ENCODE data around the gene RBFA.

RBFA gene

GRCh38 chr18:80033181-80034067 lies 810 bp upstream of the RBFA start:
- DNase-seq: peak; percentile 97

GRCh38 chr18:80034852-80035406 lies 695 bp downstream of the RBFA start:
- no peak for DNase-seq

- DNase-seq: no peak
Measured at GRCh38 chr18:80035997-80036396, 1.8 kb downstream of the RBFA start.

- no peak for DNase-seq
Measured at GRCh38 chr18:80037300-80037699, 3.1 kb downstream of the RBFA start.

GRCh38 chr18:80037869-80038630 lies 3.8 kb downstream of the RBFA start:
- DNase-seq: peak; percentile 13

- DNase-seq: no peak
Measured at GRCh38 chr18:80040515-80040914, 6.3 kb downstream of the RBFA start.

- DNase-seq: no peak
Measured at GRCh38 chr18:80041424-80041823, 7.2 kb downstream of the RBFA start.

GRCh38 chr18:80042785-80043184 lies 8.6 kb downstream of the RBFA start:
- no peak for DNase-seq

GRCh38 chr18:80044072-80044471 lies 9.8 kb downstream of the RBFA start:
- DNase-seq: no peak

GRCh38 chr18:80046011-80046410 lies 11.8 kb downstream of the RBFA start:
- no peak for DNase-seq

- no peak for DNase-seq
Measured at GRCh38 chr18:80046431-80046830, 12.2 kb downstream of the RBFA start.

GRCh38 chr18:80046961-80047541 lies 12.8 kb downstream of the RBFA start:
- DNase-seq: no peak

GRCh38 chr18:80050797-80051196 lies 16.6 kb downstream of the RBFA start:
- no peak for DNase-seq

- DNase-seq: no peak
Measured at GRCh38 chr18:80056095-80056494, 21.9 kb downstream of the RBFA start.

- no peak for DNase-seq
Measured at GRCh38 chr18:80059945-80060344, 25.7 kb downstream of the RBFA start.

- no peak for DNase-seq
Measured at GRCh38 chr18:80065705-80066104, 31.5 kb downstream of the RBFA start.

- DNase-seq: no peak
Measured at GRCh38 chr18:80067321-80067720, 33.1 kb downstream of the RBFA start.

GRCh38 chr18:80067897-80068296 lies 33.7 kb downstream of the RBFA start:
- DNase-seq: no peak

- DNase-seq: no peak
Measured at GRCh38 chr18:80068571-80069272, 34.5 kb downstream of the RBFA start.

- no peak for DNase-seq
Measured at GRCh38 chr18:80070825-80071224, 36.6 kb downstream of the RBFA start.

GRCh38 chr18:80074183-80074582 lies 39.9 kb downstream of the RBFA start:
- no peak for DNase-seq

- DNase-seq: no peak
Measured at GRCh38 chr18:80074697-80075096, 40.5 kb downstream of the RBFA start.

GRCh38 chr18:80075940-80076339 lies 41.7 kb downstream of the RBFA start:
- no peak for DNase-seq
